Colon (tissue), 2 donors: ENCODE measurements around the gene SMARCAD1.

Experiments
- FAIRE-seq: peaks from 2 replicates; lab custom pipeline; 2012; peaks lifted over from hg19 to GRCh38; lab: Jason Lieb, UNC
- donor health status: control.
- donor health status: control.

The SMARCAD1 gene

GRCh38 chr4:94228493-94229216 lies 21.0 kb downstream of the SMARCAD1 start:
- FAIRE-seq = no peak

GRCh38 chr4:94232519-94232918 lies 24.9 kb downstream of the SMARCAD1 start:
- FAIRE-seq = no peak

- no peak for FAIRE-seq
Measured at GRCh38 chr4:94235825-94236224, 28.2 kb downstream of the SMARCAD1 start.

GRCh38 chr4:94237271-94237670 lies 29.6 kb downstream of the SMARCAD1 start:
- FAIRE-seq = no peak

- FAIRE-seq = no peak
Measured at GRCh38 chr4:94238160-94238559, 30.5 kb downstream of the SMARCAD1 start.

GRCh38 chr4:94240384-94240783 lies 32.7 kb downstream of the SMARCAD1 start:
- FAIRE-seq = no peak

GRCh38 chr4:94244087-94244828 lies 36.6 kb downstream of the SMARCAD1 start:
- FAIRE-seq = no peak

- FAIRE-seq = no peak
Measured at GRCh38 chr4:94244829-94245185, 37.1 kb downstream of the SMARCAD1 start.

- FAIRE-seq = no peak
Measured at GRCh38 chr4:94251094-94251493, 43.4 kb downstream of the SMARCAD1 start.

GRCh38 chr4:94253036-94253435 lies 45.4 kb downstream of the SMARCAD1 start:
- FAIRE-seq = no peak

- FAIRE-seq = no peak
Measured at GRCh38 chr4:94256144-94256783, 48.6 kb downstream of the SMARCAD1 start.

- no peak for FAIRE-seq
Measured at GRCh38 chr4:94256828-94257227, 49.2 kb downstream of the SMARCAD1 start.

- FAIRE-seq = no peak
Measured at GRCh38 chr4:94262163-94263016, 54.7 kb downstream of the SMARCAD1 start.

GRCh38 chr4:94267037-94267436 lies 59.4 kb downstream of the SMARCAD1 start:
- FAIRE-seq = no peak

- no peak for FAIRE-seq
Measured at GRCh38 chr4:94271248-94271647, 63.6 kb downstream of the SMARCAD1 start.

- peak; percentile 10 for FAIRE-seq
Measured at GRCh38 chr4:94274912-94275311, 67.2 kb downstream of the SMARCAD1 start.

- FAIRE-seq = no peak
Measured at GRCh38 chr4:94276204-94276603, 68.5 kb downstream of the SMARCAD1 start.

GRCh38 chr4:94277534-94277933 lies 69.9 kb downstream of the SMARCAD1 start:
- FAIRE-seq = no peak

GRCh38 chr4:94278781-94279180 lies 71.1 kb downstream of the SMARCAD1 start:
- no peak for FAIRE-seq

- FAIRE-seq = no peak
Measured at GRCh38 chr4:94284889-94285288, 77.2 kb downstream of the SMARCAD1 start.

- no peak for FAIRE-seq
Measured at GRCh38 chr4:94285666-94286065, 78.0 kb downstream of the SMARCAD1 start.

- FAIRE-seq = no peak
Measured at GRCh38 chr4:94290245-94290644, 82.6 kb downstream of the SMARCAD1 start.
